Measurements from ENCODE around the gene GRID1.

The GRID1 gene

GRCh38 chr10:85612833-85613232, 753.8 kb downstream of the GRID1 start:
- DNase-seq (ENCODE audit: low spot score): no peak

GRCh38 chr10:85612378-85612775, 754.2 kb downstream of the GRID1 start:
- DNase-seq (ENCODE audit: low spot score): no peak

GRCh38 chr10:85611746-85612377, 754.7 kb downstream of the GRID1 start:
- no peak for DNase-seq (ENCODE audit: low spot score)

- DNase-seq (ENCODE audit: low spot score): no peak
These were observed 755.4 kb downstream of the GRID1 start for GRCh38 chr10:85611093-85611740.

- no peak for DNase-seq (ENCODE audit: low spot score)
These were observed 756.1 kb downstream of the GRID1 start for GRCh38 chr10:85610381-85611092.

- DNase-seq (ENCODE audit: low spot score): no peak
These were observed 757.1 kb downstream of the GRID1 start for GRCh38 chr10:85609509-85609908.

GRCh38 chr10:85608706-85609105, 757.9 kb downstream of the GRID1 start:
- DNase-seq (ENCODE audit: low spot score): no peak

GRCh38 chr10:85607043-85607695, 759.4 kb downstream of the GRID1 start:
- DNase-seq (ENCODE audit: low spot score): no peak

GRCh38 chr10:85606401-85606800, 760.2 kb downstream of the GRID1 start:
- DNase-seq (ENCODE audit: low spot score): no peak

- no peak for DNase-seq (ENCODE audit: low spot score)
These were observed 761.7 kb downstream of the GRID1 start for GRCh38 chr10:85604884-85605283.

- DNase-seq (ENCODE audit: low spot score): no peak
These were observed 762.4 kb downstream of the GRID1 start for GRCh38 chr10:85604136-85604725.

- no peak for DNase-seq (ENCODE audit: low spot score)
These were observed 763.2 kb downstream of the GRID1 start for GRCh38 chr10:85603151-85603940.

- DNase-seq (ENCODE audit: low spot score): no peak
These were observed 763.9 kb downstream of the GRID1 start for GRCh38 chr10:85602713-85603112.

- no peak for DNase-seq (ENCODE audit: low spot score)
These were observed 764.3 kb downstream of the GRID1 start for GRCh38 chr10:85602306-85602705.

- DNase-seq (ENCODE audit: low spot score): no peak
These were observed 765.1 kb downstream of the GRID1 start for GRCh38 chr10:85601526-85601925.

GRCh38 chr10:85600744-85601081, 765.9 kb downstream of the GRID1 start:
- no peak for DNase-seq (ENCODE audit: low spot score)

- DNase-seq (ENCODE audit: low spot score): no peak
These were observed 766.4 kb downstream of the GRID1 start for GRCh38 chr10:85600026-85600743.

GRCh38 chr10:85599081-85599480, 767.5 kb downstream of the GRID1 start:
- no peak for DNase-seq (ENCODE audit: low spot score)

GRCh38 chr10:85598646-85599045, 767.9 kb downstream of the GRID1 start:
- no peak for DNase-seq (ENCODE audit: low spot score)

- DNase-seq (ENCODE audit: low spot score): no peak
These were observed 769.6 kb downstream of the GRID1 start for GRCh38 chr10:85597006-85597405.

GRCh38 chr10:85596389-85596788, 770.2 kb downstream of the GRID1 start:
- no peak for DNase-seq (ENCODE audit: low spot score)

Measured in D341Med (cell line).